HepG2 (cell line): Measurements from ENCODE around the gene MYCBPAP. TPM values are rescaled to one million over a fixed set of nuclear protein-coding genes. Genes with fewer than 3 reads are reported as not detected.

ENCODE experiments used
- CBX2 ChIP-seq, 2 experiments: fragments of 200-600 bp in 1 of 2; sonication (generic); formaldehyde crosslinking in 1 of 2; IDR thresholded peaks; 2 replicates each; pipeline versions ENCODE4 v1.7.0 to v1.8.1; 2018 to 2022; ENCODE audit warnings: low read depth in 2 of 2, low read length in 1 of 2, mild to moderate bottlenecking in 1 of 2, missing genetic modification reagents in 1 of 2
- HDAC2 ChIP-seq: sonication (generic); formaldehyde crosslinking; IDR thresholded peaks from 2 replicates; pipeline ENCODE4 v1.4.0; 2020; ENCODE audit warnings: missing genetic modification reagents
- KLF9 ChIP-seq: IDR thresholded peaks from 2 replicates; pipeline ENCODE4 v1.6.1; 2016; ENCODE audit warnings: low read depth
- SATB2 ChIP-seq: sonication (generic); formaldehyde crosslinking; IDR thresholded peaks from 2 replicates; pipeline ENCODE4 v1.5.0; 2020; ENCODE audit warnings: missing genetic modification reagents
- ZC3H4 ChIP-seq: sonication (generic); formaldehyde crosslinking; IDR thresholded peaks from 2 replicates; pipeline ENCODE4 v1.4.0; 2020; ENCODE audit warnings: missing genetic modification reagents, borderline replicate concordance
- ZIK1 ChIP-seq: sonication (generic); formaldehyde crosslinking; IDR thresholded peaks from 2 replicates; pipeline ENCODE4 v1.5.0; 2020; ENCODE audit warnings: mild to moderate bottlenecking, low read depth, missing genetic modification reagents, borderline replicate concordance
- ZNF501 ChIP-seq: sonication (generic); formaldehyde crosslinking; IDR thresholded peaks from 2 replicates; pipeline ENCODE4 v1.5.1; 2020; ENCODE audit warnings: mild to moderate bottlenecking, moderate library complexity, missing genetic modification reagents
- ZNF709 ChIP-seq: sonication (generic); formaldehyde crosslinking; IDR thresholded peaks from 2 replicates; pipeline ENCODE4 v1.5.0; 2020; ENCODE audit warnings: mild to moderate bottlenecking, missing genetic modification reagents
- ZNF772 ChIP-seq: sonication (generic); formaldehyde crosslinking; IDR thresholded peaks from 2 replicates; pipeline ENCODE4 v1.5.0; 2020; ENCODE audit warnings: mild to moderate bottlenecking, missing genetic modification reagents
- ZNF776 ChIP-seq: sonication (generic); formaldehyde crosslinking; IDR thresholded peaks from 2 replicates; pipeline ENCODE4 v1.4.0; 2020; ENCODE audit warnings: mild to moderate bottlenecking, missing genetic modification reagents
- ZNF780A ChIP-seq: sonication (generic); formaldehyde crosslinking; IDR thresholded peaks from 2 replicates; pipeline ENCODE4 v1.8.0; 2022; ENCODE audit warnings: mild to moderate bottlenecking, missing genetic modification reagents, moderate library complexity
- ZNF792 ChIP-seq: IDR thresholded peaks from 2 replicates; pipeline ENCODE4 v1.6.1; 2016
- ZNF83 ChIP-seq: sonication (generic); formaldehyde crosslinking; IDR thresholded peaks from 2 replicates; pipeline ENCODE4 v1.4.0; 2020; ENCODE audit warnings: missing genetic modification reagents, mild to moderate bottlenecking, borderline replicate concordance
- ZNF850 ChIP-seq: sonication (generic); formaldehyde crosslinking; conservative IDR thresholded peaks from 2 replicates; pipeline ENCODE4 v1.9.0; 2021; ENCODE audit warnings: mild to moderate bottlenecking, missing genetic modification reagents
- polyA plus RNA-seq, 8 experiments: library from polyadenylated mRNA; depleted of rRNA in 3 of 8; stranded (reverse) in 7 of 8; unstranded in 1 of 8; fragments of >200 nt; fragmentation: Illumina TruSeq in 4 of 8; extraction: Trizol in 4 of 8; gene quantifications; 2 replicates each; pipeline versions ENCODE4 v1.2.1 to v1.2.3, GENCODE V29; 2011 to 2016; ENCODE audit warnings: low read depth in 4 of 8, missing spikeins in 1 of 8, mixed read lengths in 1 of 8; ENCODE audit not compliant: insufficient read depth in 1 of 8
- total RNA-seq, 5 experiments: library from RNA; depleted of rRNA; stranded (reverse); fragments of >200 nt; fragmentation: Illumina TruSeq; extraction: Trizol; gene quantifications; 2 replicates each; pipeline ENCODE4 v1.2.3, GENCODE V29; 2016; ENCODE audit warnings: low read depth in 1 of 5
- TF ChIP-seq, protein P1 (sequence below): sonication (generic); formaldehyde crosslinking; IDR thresholded peaks from 2 replicates; pipeline ENCODE4 v1.8.0; 2022; ENCODE audit warnings: mild to moderate bottlenecking, missing genetic modification reagents, borderline replicate concordance
- TF ChIP-seq, protein P2 (sequence below): sonication (generic); formaldehyde crosslinking; IDR thresholded peaks from 2 replicates; pipeline ENCODE4 v1.8.1; 2023; ENCODE audit warnings: mild to moderate bottlenecking, missing genetic modification reagents
- TF ChIP-seq, protein P3 (sequence below): IDR thresholded peaks from 2 replicates; pipeline ENCODE4 v1.4.0; 2020; ENCODE audit warnings: mild to moderate bottlenecking, missing genetic modification reagents
- TF ChIP-seq, protein P4 (sequence below): sonication (generic); formaldehyde crosslinking; conservative IDR thresholded peaks from 2 replicates; pipeline ENCODE4 v1.4.0; 2020; ENCODE audit warnings: missing genetic modification reagents
- TF ChIP-seq, protein P5 (sequence below): sonication (generic); formaldehyde crosslinking; IDR thresholded peaks from 2 replicates; pipeline ENCODE4 v1.8.0; 2022; ENCODE audit warnings: mild to moderate bottlenecking, missing genetic modification reagents, moderate library complexity
- TF ChIP-seq, protein P6 (sequence below): sonication (generic); formaldehyde crosslinking; IDR thresholded peaks from 2 replicates; pipeline ENCODE4 v1.8.1; 2023; ENCODE audit warnings: mild to moderate bottlenecking, missing genetic modification reagents, borderline replicate concordance

MYCBPAP gene
- total and polyA plus RNA-seq, 2 of the 13 experiments (the other 11 are each of a cell fraction or from before 2014, with no cell fraction given), result 0.22 to 0.24 TPM

DNA sequence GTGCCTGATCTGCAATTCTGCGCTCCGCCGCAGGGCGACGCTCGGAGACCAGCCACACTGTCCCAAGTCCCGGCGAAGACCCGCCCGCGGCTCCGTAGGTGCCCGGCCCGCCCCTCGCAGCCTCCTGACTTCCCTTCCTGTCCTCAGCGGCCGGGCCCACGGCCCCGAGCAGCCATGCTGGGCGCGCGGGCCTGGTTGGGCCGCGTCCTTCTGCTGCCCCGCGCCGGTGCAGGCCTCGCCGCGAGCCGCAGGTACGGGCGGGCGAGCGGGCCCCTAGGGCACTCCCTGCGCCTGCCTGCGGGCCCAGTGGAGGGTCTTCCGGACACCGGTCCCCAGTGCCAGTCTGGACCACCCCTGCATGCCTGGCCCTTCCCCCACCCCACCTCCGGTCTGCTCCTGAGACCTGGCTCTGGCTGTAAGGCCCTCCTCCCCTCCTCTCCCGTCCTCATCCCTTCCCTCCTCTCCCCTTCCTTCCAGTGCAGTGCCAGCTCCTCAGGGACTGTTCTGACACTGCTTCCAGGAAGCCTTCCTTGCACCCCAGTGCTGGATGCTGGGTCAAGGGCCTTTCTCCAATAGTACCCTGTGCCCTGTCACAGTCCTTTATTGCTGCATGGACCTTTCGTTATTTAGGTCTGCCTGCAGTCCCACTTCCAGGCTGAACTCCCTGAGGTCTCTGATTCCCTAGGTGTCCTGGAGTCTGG lies 38.9 kb downstream of the MYCBPAP start, which contains the start of gene SPATA20 (continued):
- TF ChIP-seq, protein P1, sequence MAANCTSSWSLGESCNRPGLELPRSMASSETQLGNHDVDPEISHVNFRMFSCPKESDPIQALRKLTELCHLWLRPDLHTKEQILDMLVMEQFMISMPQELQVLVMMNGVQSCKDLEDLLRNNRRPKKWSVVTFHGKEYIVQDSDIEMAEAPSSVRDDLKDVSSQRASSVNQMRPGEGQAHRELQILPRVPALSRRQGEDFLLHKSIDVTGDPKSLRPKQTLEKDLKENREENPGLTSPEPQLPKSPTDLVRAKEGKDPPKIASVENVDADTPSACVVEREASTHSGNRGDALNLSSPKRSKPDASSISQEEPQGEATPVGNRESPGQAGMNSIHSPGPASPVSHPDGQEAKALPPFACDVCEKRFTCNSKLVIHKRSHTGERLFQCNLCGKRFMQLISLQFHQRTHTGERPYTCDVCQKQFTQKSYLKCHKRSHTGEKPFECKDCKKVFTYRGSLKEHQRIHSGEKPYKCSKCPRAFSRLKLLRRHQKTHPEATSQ (CRISPR knock-in tag), result no peak
- TF ChIP-seq ZNF850, result no peak
- TF ChIP-seq KLF9 (CRISPR knock-in tag), result no peak; the same call in 1 of the 2 replicates
- TF ChIP-seq, protein P2, sequence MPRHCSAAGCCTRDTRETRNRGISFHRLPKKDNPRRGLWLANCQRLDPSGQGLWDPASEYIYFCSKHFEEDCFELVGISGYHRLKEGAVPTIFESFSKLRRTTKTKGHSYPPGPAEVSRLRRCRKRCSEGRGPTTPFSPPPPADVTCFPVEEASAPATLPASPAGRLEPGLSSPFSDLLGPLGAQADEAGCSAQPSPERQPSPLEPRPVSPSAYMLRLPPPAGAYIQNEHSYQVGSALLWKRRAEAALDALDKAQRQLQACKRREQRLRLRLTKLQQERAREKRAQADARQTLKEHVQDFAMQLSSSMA (CRISPR knock-in tag), result peak; percentile 89; the same call in 1 of the 2 replicates
- peak; percentile 83 for TF ChIP-seq ZNF709 (CRISPR knock-in tag)
- TF ChIP-seq, protein P3, sequence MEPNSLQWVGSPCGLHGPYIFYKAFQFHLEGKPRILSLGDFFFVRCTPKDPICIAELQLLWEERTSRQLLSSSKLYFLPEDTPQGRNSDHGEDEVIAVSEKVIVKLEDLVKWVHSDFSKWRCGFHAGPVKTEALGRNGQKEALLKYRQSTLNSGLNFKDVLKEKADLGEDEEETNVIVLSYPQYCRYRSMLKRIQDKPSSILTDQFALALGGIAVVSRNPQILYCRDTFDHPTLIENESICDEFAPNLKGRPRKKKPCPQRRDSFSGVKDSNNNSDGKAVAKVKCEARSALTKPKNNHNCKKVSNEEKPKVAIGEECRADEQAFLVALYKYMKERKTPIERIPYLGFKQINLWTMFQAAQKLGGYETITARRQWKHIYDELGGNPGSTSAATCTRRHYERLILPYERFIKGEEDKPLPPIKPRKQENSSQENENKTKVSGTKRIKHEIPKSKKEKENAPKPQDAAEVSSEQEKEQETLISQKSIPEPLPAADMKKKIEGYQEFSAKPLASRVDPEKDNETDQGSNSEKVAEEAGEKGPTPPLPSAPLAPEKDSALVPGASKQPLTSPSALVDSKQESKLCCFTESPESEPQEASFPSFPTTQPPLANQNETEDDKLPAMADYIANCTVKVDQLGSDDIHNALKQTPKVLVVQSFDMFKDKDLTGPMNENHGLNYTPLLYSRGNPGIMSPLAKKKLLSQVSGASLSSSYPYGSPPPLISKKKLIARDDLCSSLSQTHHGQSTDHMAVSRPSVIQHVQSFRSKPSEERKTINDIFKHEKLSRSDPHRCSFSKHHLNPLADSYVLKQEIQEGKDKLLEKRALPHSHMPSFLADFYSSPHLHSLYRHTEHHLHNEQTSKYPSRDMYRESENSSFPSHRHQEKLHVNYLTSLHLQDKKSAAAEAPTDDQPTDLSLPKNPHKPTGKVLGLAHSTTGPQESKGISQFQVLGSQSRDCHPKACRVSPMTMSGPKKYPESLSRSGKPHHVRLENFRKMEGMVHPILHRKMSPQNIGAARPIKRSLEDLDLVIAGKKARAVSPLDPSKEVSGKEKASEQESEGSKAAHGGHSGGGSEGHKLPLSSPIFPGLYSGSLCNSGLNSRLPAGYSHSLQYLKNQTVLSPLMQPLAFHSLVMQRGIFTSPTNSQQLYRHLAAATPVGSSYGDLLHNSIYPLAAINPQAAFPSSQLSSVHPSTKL, result peak; percentile 67
- TF ChIP-seq ZNF776 (CRISPR knock-in tag), result no peak; the same call in 1 of the 2 replicates
- 0 out of 2 replicates have a peak, but pooled peaks have one; percentile 58 for TF ChIP-seq SATB2 (CRISPR knock-in tag)
- TF ChIP-seq ZNF501 (CRISPR knock-in tag), result peak; percentile 80
- TF ChIP-seq ZC3H4 (CRISPR knock-in tag), result no peak
- TF ChIP-seq, protein P4, sequence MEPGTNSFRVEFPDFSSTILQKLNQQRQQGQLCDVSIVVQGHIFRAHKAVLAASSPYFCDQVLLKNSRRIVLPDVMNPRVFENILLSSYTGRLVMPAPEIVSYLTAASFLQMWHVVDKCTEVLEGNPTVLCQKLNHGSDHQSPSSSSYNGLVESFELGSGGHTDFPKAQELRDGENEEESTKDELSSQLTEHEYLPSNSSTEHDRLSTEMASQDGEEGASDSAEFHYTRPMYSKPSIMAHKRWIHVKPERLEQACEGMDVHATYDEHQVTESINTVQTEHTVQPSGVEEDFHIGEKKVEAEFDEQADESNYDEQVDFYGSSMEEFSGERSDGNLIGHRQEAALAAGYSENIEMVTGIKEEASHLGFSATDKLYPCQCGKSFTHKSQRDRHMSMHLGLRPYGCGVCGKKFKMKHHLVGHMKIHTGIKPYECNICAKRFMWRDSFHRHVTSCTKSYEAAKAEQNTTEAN (CRISPR knock-in tag), result peak; percentile 89
- TF ChIP-seq, protein P5, sequence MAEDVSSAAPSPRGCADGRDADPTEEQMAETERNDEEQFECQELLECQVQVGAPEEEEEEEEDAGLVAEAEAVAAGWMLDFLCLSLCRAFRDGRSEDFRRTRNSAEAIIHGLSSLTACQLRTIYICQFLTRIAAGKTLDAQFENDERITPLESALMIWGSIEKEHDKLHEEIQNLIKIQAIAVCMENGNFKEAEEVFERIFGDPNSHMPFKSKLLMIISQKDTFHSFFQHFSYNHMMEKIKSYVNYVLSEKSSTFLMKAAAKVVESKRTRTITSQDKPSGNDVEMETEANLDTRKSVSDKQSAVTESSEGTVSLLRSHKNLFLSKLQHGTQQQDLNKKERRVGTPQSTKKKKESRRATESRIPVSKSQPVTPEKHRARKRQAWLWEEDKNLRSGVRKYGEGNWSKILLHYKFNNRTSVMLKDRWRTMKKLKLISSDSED (CRISPR knock-in tag), result 0 out of 2 replicates have a peak, but pooled peaks have one; percentile 25
- TF ChIP-seq CBX2 (IDR thresholded peaks at IDR 0.05; ENCODE audit: low read depth, low read length), result no peak
- TF ChIP-seq CBX2 (CRISPR knock-in tag; IDR thresholded peaks at IDR 0.05; ENCODE audit: low read depth), result peak; percentile 68; the same call in 1 of the 2 replicates
- TF ChIP-seq ZNF83 (CRISPR knock-in tag), result peak; percentile 67
- TF ChIP-seq ZNF780A (CRISPR knock-in tag), result no peak
- TF ChIP-seq, protein P6, sequence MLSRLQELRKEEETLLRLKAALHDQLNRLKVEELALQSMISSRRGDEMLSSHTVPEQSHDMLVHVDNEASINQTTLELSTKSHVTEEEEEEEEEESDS, result no peak
- TF ChIP-seq ZIK1 (CRISPR knock-in tag), result peak; percentile 68
- peak; percentile 59; the same call in 1 of the 2 replicates for TF ChIP-seq HDAC2 (CRISPR knock-in tag)
- peak; percentile 62; the same call in 1 of the 2 replicates for TF ChIP-seq ZNF772 (CRISPR knock-in tag)
- no peak; the same call in 1 of the 2 replicates for TF ChIP-seq ZNF792 (CRISPR knock-in tag)
